Mesothelial cell of epicardium (in vitro differentiated cells): Measurements from ENCODE around the gene NMU. TPM values are rescaled to one million over a fixed set of nuclear protein-coding genes. Genes with fewer than 3 reads are reported as not detected.

Source experiments
- DNase-seq, 2 experiments: peaks; one replicate each; pipeline ENCODE4 v3.0.0; 2021; ENCODE audit warnings: low spot score in 2 of 2; ENCODE audit not compliant: unreplicated experiment in 2 of 2
- H3K27ac Mint-ChIP-seq: 2 replicates; pipeline ENCODE4 v1.8.0; 2021; ENCODE audit warnings: mixed read lengths
- H3K27me3 Mint-ChIP-seq: 2 replicates; pipeline ENCODE4 v1.8.0; 2021; ENCODE audit warnings: low read depth, mixed read lengths
- H3K36me3 Mint-ChIP-seq: 2 replicates; pipeline ENCODE4 v1.8.0; 2021; ENCODE audit warnings: mixed read lengths
- H3K4me1 Mint-ChIP-seq: 2 replicates; pipeline ENCODE4 v1.8.0; 2021; ENCODE audit warnings: mixed read lengths
- H3K4me3 Mint-ChIP-seq: 2 replicates; pipeline ENCODE4 v1.8.0; 2021; ENCODE audit warnings: mild to moderate bottlenecking, moderate library complexity, mixed read lengths
- H3K9me3 Mint-ChIP-seq: 2 replicates; pipeline ENCODE4 v1.8.0; 2021; ENCODE audit warnings: mixed read lengths
- CTCF ChIP-seq: fragments of 200-600 bp; sonication (generic); IDR thresholded peaks from one replicate; pipeline ENCODE4 v1.5.0; 2021; ENCODE audit warnings: antibody characterized with exemption; ENCODE audit not compliant: unreplicated experiment
- total RNA-seq: library from RNA; stranded (reverse); gene quantifications from 3 replicates; pipeline ENCODE4 v1.2.1, GENCODE V29; 2021

Gene NMU
- total RNA-seq, 1 donor from 2014 or later, result 2.2 TPM

DNA sequence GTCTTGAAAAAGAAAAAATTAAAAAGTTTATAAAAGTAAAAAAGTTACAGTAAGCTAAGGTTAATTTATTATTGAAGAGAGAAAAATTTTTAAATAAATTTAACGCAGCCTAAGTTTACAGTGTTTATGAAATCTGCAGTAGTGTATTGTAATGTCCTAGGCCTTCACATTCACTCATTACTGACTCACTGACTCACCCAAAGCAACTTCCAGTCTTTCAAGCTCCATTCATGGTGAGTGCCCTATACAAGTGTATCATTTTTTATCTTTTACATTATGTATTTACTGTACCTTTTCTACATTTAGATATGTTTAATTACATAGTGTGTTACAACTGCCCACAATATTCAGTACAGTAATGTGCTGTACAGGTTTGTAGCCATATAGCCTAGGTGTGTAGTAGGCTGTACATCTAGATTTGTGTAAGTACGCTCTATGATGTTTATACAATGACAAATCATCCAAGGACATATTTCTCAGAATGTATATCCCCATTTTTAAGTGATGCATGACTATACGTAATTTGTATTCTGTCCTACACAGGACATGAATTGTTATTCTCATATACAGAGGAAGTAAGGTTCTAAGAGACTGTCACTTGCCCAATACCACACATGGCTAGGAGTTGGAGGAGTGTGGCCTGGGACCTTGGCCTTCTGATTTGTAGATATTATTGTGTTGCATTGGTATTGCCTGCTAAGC, 24.6 kb downstream of the NMU start:
- TF ChIP-seq CTCF, result no peak
- DNase-seq, result no peak
- Mint-ChIP-seq H3K9me3 (no peaks in the 10 kb centered on the region), H3K27ac (no peak overlapping the region), H3K4me1 (no peaks in the 10 kb centered on the region), H3K27me3 (no peaks in the 10 kb centered on the region), H3K36me3 (no peaks in the 10 kb centered on the region), H3K4me3 (no peak overlapping the region)

DNA sequence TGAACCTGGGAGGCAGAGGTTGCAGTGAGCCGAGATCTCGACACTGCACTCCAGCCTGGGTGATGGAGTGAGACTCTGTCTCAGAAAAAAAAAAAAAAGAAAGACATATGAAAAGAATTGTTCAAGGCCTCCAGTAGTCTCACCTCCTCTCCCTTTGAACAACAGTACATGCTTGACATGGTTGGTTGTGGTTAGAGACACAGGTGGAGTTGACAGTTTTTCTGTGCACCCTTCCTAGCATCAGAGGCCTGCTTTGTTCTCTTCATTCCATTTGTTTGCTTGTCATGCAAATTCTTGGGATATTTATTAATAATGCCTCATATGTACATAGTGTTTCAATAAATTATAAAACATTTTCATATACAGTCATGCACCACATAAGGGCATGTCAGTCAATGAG, 25.7 kb downstream of the NMU start:
- no peak for DNase-seq
- Mint-ChIP-seq H3K4me1 (no peaks in the 10 kb centered on the region), H3K9me3 (no peaks in the 10 kb centered on the region), H3K4me3 (no peak overlapping the region), H3K27me3 (no peaks in the 10 kb centered on the region), H3K36me3 (no peaks in the 10 kb centered on the region), H3K27ac (no peak overlapping the region)
- no peak for TF ChIP-seq CTCF

DNA sequence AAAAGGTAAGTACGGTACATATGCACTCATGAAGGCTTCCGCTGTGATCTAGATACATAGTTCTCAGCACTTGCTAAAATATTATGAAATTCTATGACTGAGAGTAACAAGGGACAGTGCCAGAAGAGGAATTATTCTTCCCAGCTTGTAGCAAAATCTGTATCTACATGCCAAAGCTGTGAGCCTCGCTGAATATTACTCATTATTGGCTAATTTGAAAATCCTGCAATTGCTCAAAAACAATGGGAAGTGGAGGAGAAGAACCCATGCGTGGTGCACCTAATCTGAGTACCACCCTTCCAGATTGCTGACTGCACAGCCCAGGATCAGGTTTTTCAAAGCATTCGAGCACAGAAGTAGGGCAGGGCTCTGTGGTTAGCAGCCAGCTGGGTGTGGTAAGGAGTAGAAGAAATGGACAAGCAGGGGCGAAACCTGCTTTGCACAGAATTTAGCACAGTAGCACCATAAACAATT, 26.7 kb downstream of the NMU start:
- no peak for TF ChIP-seq CTCF
- no peak overlapping the region for H3K27ac Mint-ChIP-seq
- H3K27me3 Mint-ChIP-seq, result no peaks in the 10 kb centered on the region
- no peak overlapping the region for H3K4me3 Mint-ChIP-seq
- no peaks in the 10 kb centered on the region for H3K4me1 Mint-ChIP-seq
- H3K9me3 Mint-ChIP-seq, result no peaks in the 10 kb centered on the region
- H3K36me3 Mint-ChIP-seq, result no peaks in the 10 kb centered on the region
- DNase-seq, result no peak

DNA sequence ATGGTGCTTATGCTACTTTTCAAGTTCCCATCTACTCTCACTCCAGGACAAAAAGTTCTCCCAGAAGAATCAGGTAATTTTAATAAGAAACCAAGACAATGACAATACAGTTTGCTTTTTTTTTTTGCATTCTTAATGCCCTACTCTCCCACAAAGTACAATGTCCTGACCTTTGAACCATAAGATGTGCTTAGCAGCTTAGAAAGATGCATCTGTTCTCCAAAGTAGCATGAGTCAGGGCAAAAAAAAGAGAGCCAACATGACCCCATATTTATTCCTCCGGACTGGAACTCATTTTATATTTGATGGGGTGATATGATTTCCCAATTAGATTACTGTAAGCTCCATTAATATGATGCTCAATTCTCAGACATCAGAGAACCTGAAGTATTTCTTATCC, 27.5 kb downstream of the NMU start:
- H3K27ac Mint-ChIP-seq, result no peak overlapping the region
- no peaks in the 10 kb centered on the region for H3K9me3 Mint-ChIP-seq
- no peak overlapping the region for H3K4me3 Mint-ChIP-seq
- H3K36me3 Mint-ChIP-seq, result no peaks in the 10 kb centered on the region
- H3K27me3 Mint-ChIP-seq, result no peaks in the 10 kb centered on the region
- no peak for DNase-seq
- no peaks in the 10 kb centered on the region for H3K4me1 Mint-ChIP-seq
- TF ChIP-seq CTCF, result no peak

DNA sequence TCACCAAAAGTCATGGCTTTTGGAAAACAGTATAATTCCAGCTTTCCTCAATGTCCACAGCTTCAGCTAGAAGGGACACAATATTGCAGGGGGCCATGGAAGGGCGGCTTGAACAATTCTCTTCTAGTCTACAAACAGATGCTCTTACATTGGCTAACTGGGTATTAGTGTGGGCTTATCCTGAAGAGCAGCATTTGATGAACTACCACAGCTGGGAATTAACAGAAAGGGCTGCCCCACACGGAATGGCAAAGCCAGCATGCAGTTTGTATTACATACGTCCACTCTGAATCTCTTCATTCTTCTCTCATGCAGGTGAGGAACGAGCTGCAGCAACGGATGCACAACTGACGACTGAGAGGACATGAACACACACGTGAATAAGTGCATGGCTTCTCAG, 31.1 kb downstream of the NMU start:
- no peaks in the 10 kb centered on the region for H3K36me3 Mint-ChIP-seq
- H3K4me1 Mint-ChIP-seq, result no peaks in the 10 kb centered on the region
- H3K27ac Mint-ChIP-seq, result no peak overlapping the region
- DNase-seq, result no peak
- H3K27me3 Mint-ChIP-seq, result no peaks in the 10 kb centered on the region
- no peaks in the 10 kb centered on the region for H3K9me3 Mint-ChIP-seq
- TF ChIP-seq CTCF, result no peak
- H3K4me3 Mint-ChIP-seq, result no peak overlapping the region
